Jurkat, Clone E6-1 (cell line): ENCODE results near the gene VAT1L. TPM values are rescaled to one million over a fixed set of nuclear protein-coding genes. Genes with fewer than 3 reads are reported as not detected.

ENCODE experiments used
- DNase-seq: peaks from one replicate; pipeline ENCODE4 v3.0.0-alpha.2; 2011; ENCODE audit warnings: low read depth, low spot score
- H3K4me3 ChIP-seq: 2 replicates; pipeline ENCODE4 v1.5.1; 2011; ENCODE audit warnings: mild to moderate bottlenecking, low read length, control low read depth, moderate library complexity
- polyA plus RNA-seq: library from polyadenylated mRNA; unstranded; fragments of >200 nt; gene quantifications from one replicate; pipeline ENCODE4 v1.2.1, GENCODE V29; 2012; ENCODE audit warnings: missing spikeins; ENCODE audit not compliant: insufficient read length, insufficient read depth

The VAT1L gene, protein sequence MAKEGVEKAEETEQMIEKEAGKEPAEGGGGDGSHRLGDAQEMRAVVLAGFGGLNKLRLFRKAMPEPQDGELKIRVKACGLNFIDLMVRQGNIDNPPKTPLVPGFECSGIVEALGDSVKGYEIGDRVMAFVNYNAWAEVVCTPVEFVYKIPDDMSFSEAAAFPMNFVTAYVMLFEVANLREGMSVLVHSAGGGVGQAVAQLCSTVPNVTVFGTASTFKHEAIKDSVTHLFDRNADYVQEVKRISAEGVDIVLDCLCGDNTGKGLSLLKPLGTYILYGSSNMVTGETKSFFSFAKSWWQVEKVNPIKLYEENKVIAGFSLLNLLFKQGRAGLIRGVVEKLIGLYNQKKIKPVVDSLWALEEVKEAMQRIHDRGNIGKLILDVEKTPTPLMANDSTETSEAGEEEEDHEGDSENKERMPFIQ
- polyA plus RNA-seq = not detected

- DNase-seq = no peak
- H3K4me3 ChIP-seq = no peak within 1 kb of the TSS
These were observed at the start of gene VAT1L for GRCh38 chr16:77788181-77789084. Gene VAT1L (plus strand): TSS chr16:77788564. CDS start chr16:77788683, 119 bp downstream.

DNA sequence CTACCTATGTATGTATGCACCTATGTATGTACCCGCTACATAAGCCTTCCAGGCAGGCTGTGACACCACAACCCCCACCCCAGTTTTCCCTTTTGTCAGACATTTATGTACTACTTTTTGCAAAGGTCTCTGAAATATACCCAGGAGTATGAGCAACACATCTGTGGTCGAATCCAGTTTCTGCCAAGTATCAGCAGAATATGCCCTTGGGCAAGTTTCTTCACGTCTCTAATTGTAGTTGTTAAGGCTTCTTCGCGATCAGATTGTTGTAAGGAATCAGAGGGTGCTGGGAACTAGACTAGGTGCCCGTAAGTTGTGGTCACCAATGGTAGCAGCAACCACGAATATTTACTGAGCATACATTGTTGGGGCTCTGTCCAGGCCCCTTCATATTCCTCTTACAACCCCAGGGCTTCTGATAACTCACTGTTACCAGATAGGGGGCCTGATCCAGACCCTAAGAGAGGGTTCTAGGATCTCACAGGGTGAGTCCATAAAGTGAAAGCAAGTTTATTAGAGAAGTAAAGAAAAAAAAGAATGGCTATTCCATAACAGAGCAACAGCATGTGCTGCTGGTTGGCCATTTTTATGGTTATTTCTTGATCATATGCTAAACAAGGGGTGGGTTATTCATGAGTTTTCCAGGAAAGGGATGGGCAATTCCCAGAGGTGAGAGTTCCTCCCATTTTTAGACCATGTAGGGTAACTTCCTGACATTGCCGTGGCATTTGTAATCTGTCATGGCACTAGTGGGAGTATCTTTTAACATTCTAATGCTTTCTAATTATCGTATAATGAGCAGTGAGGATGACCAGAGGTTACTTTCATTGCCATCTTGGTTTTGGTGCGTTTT, 49.4 kb upstream of the VAT1L start:
- no peak for DNase-seq
- no peak overlapping the region for H3K4me3 ChIP-seq

- DNase-seq = no peak
- H3K4me3 ChIP-seq = no peak overlapping the region
These were observed 48.8 kb upstream of the VAT1L start for GRCh38 chr16:77739559-77739892.

GRCh38 chr16:77744141-77744540, 44.2 kb upstream of the VAT1L start:
- no peak for DNase-seq

DNA sequence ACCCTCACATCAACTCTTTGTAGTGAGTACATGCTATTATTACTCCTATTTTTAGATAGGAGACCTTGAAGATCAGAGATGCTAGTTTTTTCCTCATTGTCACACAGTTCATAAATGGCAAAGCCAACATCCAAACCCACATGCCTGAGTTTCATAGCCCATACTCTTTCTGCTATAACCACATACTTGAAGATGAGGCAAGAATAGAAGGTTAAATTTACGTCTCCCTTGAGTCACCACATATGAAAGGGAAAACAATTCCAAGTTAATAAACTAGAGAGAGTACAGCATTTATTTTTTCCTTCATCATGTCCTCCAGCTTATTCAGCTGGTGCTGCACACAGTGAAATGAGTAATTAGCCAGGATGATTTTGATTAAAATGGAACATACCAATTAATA, 42.4 kb upstream of the VAT1L start:
- no peak for DNase-seq
- H3K4me3 ChIP-seq = no peak overlapping the region

More at GRCh38 chr16:77744141-77744540, 44.2 kb upstream of the VAT1L start:
- no peak overlapping the region for H3K4me3 ChIP-seq

DNA sequence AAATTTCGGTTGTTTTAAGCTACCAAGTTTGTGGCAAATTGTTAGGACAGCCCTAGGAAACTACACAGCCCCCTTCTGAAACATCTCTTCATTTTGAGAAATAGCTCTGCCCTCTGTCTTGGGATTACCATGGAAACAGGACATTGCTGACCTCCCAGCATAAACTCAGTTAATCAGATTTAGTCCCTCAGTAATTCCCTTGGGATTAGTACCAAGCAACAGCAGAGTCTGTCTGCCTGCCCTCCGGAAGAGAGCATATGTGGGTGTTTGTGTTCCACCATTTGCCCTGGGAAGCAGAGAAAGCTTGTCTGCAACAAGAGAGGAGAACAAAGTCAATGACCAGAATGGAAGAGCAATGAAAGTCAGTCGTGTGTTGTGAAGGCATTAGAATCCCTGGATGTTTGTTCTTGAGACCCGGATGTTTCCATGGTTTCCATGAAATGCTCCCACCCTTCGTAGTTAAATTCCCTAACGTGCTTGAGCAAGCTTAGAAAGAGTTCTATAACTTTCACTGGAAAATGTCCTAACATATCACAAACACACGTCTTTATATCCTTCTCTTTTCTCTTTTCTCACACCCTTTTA, 39.9 kb upstream of the VAT1L start:
- H3K4me3 ChIP-seq = no peak overlapping the region
- DNase-seq = no peak

DNA sequence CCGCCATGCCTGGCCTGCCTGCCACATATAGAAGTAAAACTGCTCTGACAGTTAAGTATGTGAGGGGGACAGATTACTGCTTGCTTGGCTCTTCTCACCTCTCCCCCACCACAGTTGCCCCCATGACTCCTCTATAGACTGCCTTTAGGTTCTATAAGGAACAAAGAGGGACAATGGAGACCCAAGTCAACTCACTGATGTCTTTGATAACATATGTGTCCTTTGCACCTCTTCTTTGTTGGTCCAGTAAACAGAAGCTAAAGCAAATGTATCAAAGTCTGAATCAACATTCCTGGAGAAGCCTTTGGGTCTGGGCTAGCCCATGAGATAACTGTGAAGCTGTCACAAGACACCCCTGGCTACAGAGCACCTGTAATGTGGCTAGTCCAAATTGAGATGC, 38.9 kb upstream of the VAT1L start:
- no peak overlapping the region for H3K4me3 ChIP-seq
- DNase-seq = no peak

DNA sequence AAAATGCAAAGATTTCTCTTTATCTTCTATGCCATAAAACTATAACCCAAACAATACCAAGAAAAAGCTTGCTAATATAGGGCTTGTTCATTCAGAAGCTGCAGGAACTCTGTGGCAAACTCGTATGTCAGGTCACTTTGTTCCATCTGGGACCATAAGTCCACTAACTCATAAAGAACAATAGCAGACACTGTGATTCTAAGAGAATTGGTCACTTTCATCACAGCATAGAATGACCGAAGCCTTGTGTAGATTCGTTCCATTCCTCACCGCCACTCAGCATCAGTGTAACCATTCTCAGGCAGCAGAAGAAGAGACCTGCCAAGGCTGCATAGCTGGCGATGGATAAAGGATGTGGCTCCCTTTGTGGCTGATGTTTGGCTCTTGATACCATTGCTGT, 30.3 kb upstream of the VAT1L start:
- no peak for DNase-seq
- H3K4me3 ChIP-seq = no peak overlapping the region

- H3K4me3 ChIP-seq = no peak overlapping the region
These were observed 29.9 kb upstream of the VAT1L start for GRCh38 chr16:77758508-77758907.

GRCh38 chr16:77759201-77759600, 29.2 kb upstream of the VAT1L start:
- no peak for DNase-seq
- no peak overlapping the region for H3K4me3 ChIP-seq

More at GRCh38 chr16:77758508-77758907, 29.9 kb upstream of the VAT1L start:
- no peak for DNase-seq

GRCh38 chr16:77759821-77760220, 28.5 kb upstream of the VAT1L start:
- H3K4me3 ChIP-seq = no peak overlapping the region
- no peak for DNase-seq

DNA sequence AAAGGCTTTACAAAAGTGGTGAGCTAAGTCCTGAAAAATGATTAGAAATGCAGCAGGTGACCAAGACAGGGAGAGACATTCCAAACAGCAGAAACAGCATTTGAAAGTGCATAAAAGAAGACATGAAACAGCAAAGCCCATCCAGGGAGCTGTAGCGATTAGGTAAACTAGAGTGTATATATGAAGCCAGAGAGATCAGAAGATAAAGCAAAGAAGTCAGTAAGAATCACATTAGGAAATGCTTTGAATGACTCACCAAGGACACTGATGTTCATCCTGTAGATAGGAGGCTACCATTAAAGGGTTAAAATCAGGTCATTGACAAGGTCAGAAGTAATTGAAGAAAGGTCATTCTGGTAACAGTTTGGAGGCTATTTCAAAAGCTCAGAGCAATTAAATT, 27.6 kb upstream of the VAT1L start:
- no peak for DNase-seq
- no peak overlapping the region for H3K4me3 ChIP-seq

- no peak overlapping the region for H3K4me3 ChIP-seq
- DNase-seq = no peak
These were observed 27.2 kb upstream of the VAT1L start for GRCh38 chr16:77761204-77761603.

DNA sequence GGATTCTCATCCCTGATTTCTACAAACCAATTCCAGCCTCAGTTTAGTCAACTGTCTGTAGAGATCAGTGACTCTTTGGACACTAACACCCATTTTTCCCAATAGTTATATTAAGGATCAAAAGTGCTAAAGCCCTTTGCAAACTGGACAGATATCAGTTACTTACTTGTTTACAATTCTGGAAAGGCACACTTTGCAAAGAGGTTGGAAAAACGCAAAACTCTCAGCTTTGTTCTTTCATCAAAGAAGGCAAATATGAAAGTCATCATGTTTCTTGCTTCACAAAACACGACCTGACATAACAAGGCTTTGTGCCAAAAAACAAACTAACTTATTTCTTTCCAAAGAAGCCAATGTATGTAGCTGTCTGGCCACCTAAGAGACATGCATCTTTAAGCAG, 26.1 kb upstream of the VAT1L start:
- H3K4me3 ChIP-seq = no peak overlapping the region
- no peak for DNase-seq

GRCh38 chr16:77763994-77764393, 24.4 kb upstream of the VAT1L start:
- no peak for DNase-seq
- H3K4me3 ChIP-seq = no peak overlapping the region

GRCh38 chr16:77767211-77767610, 21.2 kb upstream of the VAT1L start:
- H3K4me3 ChIP-seq = no peak overlapping the region

DNA sequence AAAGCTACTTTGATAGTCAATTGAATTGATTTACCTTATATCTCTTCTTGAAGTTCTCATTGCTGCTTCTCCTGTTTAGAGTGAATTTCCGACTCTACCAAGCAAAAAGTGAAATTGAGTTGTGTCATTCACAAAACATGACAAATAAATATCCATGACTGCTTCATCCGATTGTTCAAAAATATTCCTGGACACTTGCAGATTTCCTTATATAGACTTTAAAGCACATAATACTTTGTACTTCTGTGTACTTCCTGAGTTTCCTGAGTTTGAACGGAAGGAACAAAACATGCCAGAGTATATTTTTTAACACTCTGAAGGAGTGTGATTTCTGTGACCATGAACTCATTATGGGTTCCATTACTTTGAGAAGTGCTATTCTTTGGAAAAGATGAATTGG, 20.5 kb upstream of the VAT1L start:
- DNase-seq = no peak
- no peak overlapping the region for H3K4me3 ChIP-seq

More at GRCh38 chr16:77767211-77767610, 21.2 kb upstream of the VAT1L start:
- no peak for DNase-seq

- DNase-seq = no peak
- no peak overlapping the region for H3K4me3 ChIP-seq
These were observed 12.2 kb upstream of the VAT1L start for GRCh38 chr16:77775911-77776909.
